Activated CD4-positive, alpha-beta T cell treated with anti-CD3 and anti-CD28 coated beads, Interleukin-2, amount 50 U/mL, for 48 hours (primary cell): ENCODE measurements around the gene ALKBH3.

Experiments
- DNase-seq, 2 experiments: peaks; one replicate each; pipeline ENCODE4 v3.0.0-alpha.2; 2020

ALKBH3 gene

DNA sequence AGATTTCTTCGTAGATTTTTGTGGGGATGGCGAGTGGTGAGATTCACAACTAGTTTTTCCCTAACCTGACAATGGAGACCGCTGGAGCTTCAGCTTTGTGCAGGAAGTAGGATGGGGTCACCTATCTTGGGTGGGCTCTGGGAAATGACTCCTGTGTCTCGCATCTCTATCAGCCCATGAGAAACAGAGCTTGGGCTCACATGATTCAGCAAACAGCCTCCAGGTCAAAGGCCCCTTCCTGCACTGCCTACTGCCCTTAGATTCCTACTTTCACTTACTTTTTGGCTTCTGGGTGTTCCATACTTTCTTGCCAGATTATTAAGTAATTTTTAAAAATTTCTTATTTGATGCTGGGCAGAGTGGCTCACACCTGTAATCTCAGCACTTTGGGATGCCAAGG lies 88.1 kb downstream of the ALKBH3 start:
- DNase-seq: no peak

GRCh38 chr11:43969543-43969942 lies 88.9 kb downstream of the ALKBH3 start:
- no peak for DNase-seq
